ENCODE results near the gene GMPPB.

The GMPPB gene

GRCh38 chr3:49703443-49703927, 20.3 kb downstream of the GMPPB start:
- H3K79me1 ChIP-seq (ENCODE audit: low read length) = no peaks in the 10 kb centered on the region
- H4K8ac ChIP-seq (ENCODE audit: low read depth, low read length) = no peak overlapping the region
- no peak overlapping the region for H2BK120ac ChIP-seq (ENCODE audit: low read depth, low read length)
- H2AK5ac ChIP-seq (ENCODE audit: low read length) = no peak overlapping the region
- H2BK15ac ChIP-seq (replicated peaks; ENCODE audit: low read depth) = no peak overlapping the region
- no peak overlapping the region for H3K4ac ChIP-seq (ENCODE audit: low read depth, low read length)
- peaks cover 3% of the 10 kb centered on the region for H3K36me3 ChIP-seq (ENCODE audit: control insufficient read depth, insufficient read depth, low read length)
- no peak overlapping the region for H3K56ac ChIP-seq (ENCODE audit: low read length)
- no CpG with 5 or more reads among the region's 14 CpGs for WGBS (ENCODE audit: extremely low coverage, insufficient coverage, low lambda C conversion rate)
- H3K23ac ChIP-seq (ENCODE audit: low read length) = no peak overlapping the region
- H3K9ac ChIP-seq (ENCODE audit: low read length) = no peak overlapping the region
- peak; percentile 74 for DNase-seq
- no peaks in the 10 kb centered on the region for H3K79me2 ChIP-seq (ENCODE audit: control insufficient read depth, insufficient read depth, low read length)
- H3K18ac ChIP-seq (ENCODE audit: low read length) = no peak overlapping the region
- H3K4me1 ChIP-seq (ENCODE audit: control insufficient read depth, low read depth, low read length) = no peaks in the 10 kb centered on the region
- H2BK5ac ChIP-seq (ENCODE audit: low read length) = no peak overlapping the region
- H3K27me3 ChIP-seq (ENCODE audit: insufficient read depth, low read length, poor library complexity) = no peaks in the 10 kb centered on the region
- H3K4me3 ChIP-seq (ENCODE audit: low read length) = no peak overlapping the region
- no peak overlapping the region for H4K5ac ChIP-seq (ENCODE audit: low read length)
- no peak overlapping the region for H3K27ac ChIP-seq (ENCODE audit: low read depth, low read length)
- no peak overlapping the region for H3K4me2 ChIP-seq (ENCODE audit: low read length)

- Histone ChIP-seq H4K8ac (ENCODE audit: low read depth, low read length) (no peak overlapping the region), H3K18ac (ENCODE audit: low read length) (no peak overlapping the region), H3K56ac (ENCODE audit: low read length) (no peak overlapping the region), H2BK5ac (ENCODE audit: low read length) (no peak overlapping the region), H3K4me3 (ENCODE audit: low read length) (no peak overlapping the region), H3K79me2 (ENCODE audit: control insufficient read depth, insufficient read depth, low read length) (no peaks in the 10 kb centered on the region), H4K5ac (ENCODE audit: low read length) (no peak overlapping the region), H3K4me2 (ENCODE audit: low read length) (no peak overlapping the region), H3K4me1 (ENCODE audit: control insufficient read depth, low read depth, low read length) (no peaks in the 10 kb centered on the region), H2BK120ac (ENCODE audit: low read depth, low read length) (no peak overlapping the region), H3K9ac (ENCODE audit: low read length) (no peak overlapping the region), H3K79me1 (ENCODE audit: low read length) (no peaks in the 10 kb centered on the region), H3K27ac (ENCODE audit: low read depth, low read length) (no peak overlapping the region), H3K27me3 (ENCODE audit: insufficient read depth, low read length, poor library complexity) (no peaks in the 10 kb centered on the region), H3K23ac (ENCODE audit: low read length) (no peak overlapping the region), H3K36me3 (ENCODE audit: control insufficient read depth, insufficient read depth, low read length) (peaks cover 3% of the 10 kb centered on the region), H2AK5ac (ENCODE audit: low read length) (no peak overlapping the region), H3K4ac (ENCODE audit: low read depth, low read length) (no peak overlapping the region), H2BK15ac (replicated peaks; ENCODE audit: low read depth) (no peak overlapping the region)
- no peak for DNase-seq
- no CpG with 5 or more reads among the region's 11 CpGs for WGBS (ENCODE audit: extremely low coverage, insufficient coverage, low lambda C conversion rate)
These were observed 21.1 kb downstream of the GMPPB start for GRCh38 chr3:49702672-49703071.

GRCh38 chr3:49701388-49702077, 22.2 kb downstream of the GMPPB start:
- WGBS (ENCODE audit: extremely low coverage, insufficient coverage, low lambda C conversion rate) = no CpG with 5 or more reads among the region's 21 CpGs
- H3K56ac ChIP-seq (ENCODE audit: low read length) = no peak overlapping the region
- no peaks in the 10 kb centered on the region for H3K79me2 ChIP-seq (ENCODE audit: control insufficient read depth, insufficient read depth, low read length)
- no peak overlapping the region for H3K4me3 ChIP-seq (ENCODE audit: low read length)
- H3K79me1 ChIP-seq (ENCODE audit: low read length) = no peaks in the 10 kb centered on the region
- H3K9ac ChIP-seq (ENCODE audit: low read length) = no peak overlapping the region
- H2BK15ac ChIP-seq (replicated peaks; ENCODE audit: low read depth) = no peak overlapping the region
- H2BK120ac ChIP-seq (ENCODE audit: low read depth, low read length) = no peak overlapping the region
- no peak overlapping the region for H2AK5ac ChIP-seq (ENCODE audit: low read length)
- no peak overlapping the region for H3K18ac ChIP-seq (ENCODE audit: low read length)
- H3K27ac ChIP-seq (ENCODE audit: low read depth, low read length) = no peak overlapping the region
- H3K27me3 ChIP-seq (ENCODE audit: insufficient read depth, low read length, poor library complexity) = no peaks in the 10 kb centered on the region
- no peaks in the 10 kb centered on the region for H3K4me1 ChIP-seq (ENCODE audit: control insufficient read depth, low read depth, low read length)
- peaks cover 3% of the 10 kb centered on the region for H3K36me3 ChIP-seq (ENCODE audit: control insufficient read depth, insufficient read depth, low read length)
- H3K23ac ChIP-seq (ENCODE audit: low read length) = no peak overlapping the region
- H3K4me2 ChIP-seq (ENCODE audit: low read length) = no peak overlapping the region
- no peak overlapping the region for H3K4ac ChIP-seq (ENCODE audit: low read depth, low read length)
- no peak overlapping the region for H4K8ac ChIP-seq (ENCODE audit: low read depth, low read length)
- H2BK5ac ChIP-seq (ENCODE audit: low read length) = no peak overlapping the region
- H4K5ac ChIP-seq (ENCODE audit: low read length) = no peak overlapping the region
- peak; percentile 57 for DNase-seq

GRCh38 chr3:49700453-49701128, 23.2 kb downstream of the GMPPB start:
- Histone ChIP-seq H3K9ac (ENCODE audit: low read length) (no peak overlapping the region), H4K5ac (ENCODE audit: low read length) (no peak overlapping the region), H3K27ac (ENCODE audit: low read depth, low read length) (no peak overlapping the region), H3K4ac (ENCODE audit: low read depth, low read length) (no peak overlapping the region), H3K4me1 (ENCODE audit: control insufficient read depth, low read depth, low read length) (no peaks in the 10 kb centered on the region), H4K8ac (ENCODE audit: low read depth, low read length) (no peak overlapping the region), H2BK15ac (replicated peaks; ENCODE audit: low read depth) (no peak overlapping the region), H2BK120ac (ENCODE audit: low read depth, low read length) (no peak overlapping the region), H2BK5ac (ENCODE audit: low read length) (no peak overlapping the region), H3K56ac (ENCODE audit: low read length) (no peak overlapping the region), H2AK5ac (ENCODE audit: low read length) (no peak overlapping the region), H3K23ac (ENCODE audit: low read length) (no peak overlapping the region), H3K36me3 (ENCODE audit: control insufficient read depth, insufficient read depth, low read length) (peaks cover 3% of the 10 kb centered on the region), H3K79me2 (ENCODE audit: control insufficient read depth, insufficient read depth, low read length) (no peaks in the 10 kb centered on the region), H3K18ac (ENCODE audit: low read length) (no peak overlapping the region), H3K27me3 (ENCODE audit: insufficient read depth, low read length, poor library complexity) (no peaks in the 10 kb centered on the region), H3K4me2 (ENCODE audit: low read length) (no peak overlapping the region), H3K79me1 (ENCODE audit: low read length) (no peaks in the 10 kb centered on the region), H3K4me3 (ENCODE audit: low read length) (no peak overlapping the region)
- no CpG with 5 or more reads among the region's 13 CpGs for WGBS (ENCODE audit: extremely low coverage, insufficient coverage, low lambda C conversion rate)
- DNase-seq = peak; percentile 30

GRCh38 chr3:49700014-49700413, 23.7 kb downstream of the GMPPB start:
- H3K23ac ChIP-seq (ENCODE audit: low read length) = no peak overlapping the region
- no peaks in the 10 kb centered on the region for H3K27me3 ChIP-seq (ENCODE audit: insufficient read depth, low read length, poor library complexity)
- no peak overlapping the region for H4K8ac ChIP-seq (ENCODE audit: low read depth, low read length)
- WGBS (ENCODE audit: extremely low coverage, insufficient coverage, low lambda C conversion rate) = no CpG with 5 or more reads among the region's 8 CpGs
- no peak overlapping the region for H3K18ac ChIP-seq (ENCODE audit: low read length)
- H3K4ac ChIP-seq (ENCODE audit: low read depth, low read length) = no peak overlapping the region
- no peaks in the 10 kb centered on the region for H3K79me1 ChIP-seq (ENCODE audit: low read length)
- H3K36me3 ChIP-seq (ENCODE audit: control insufficient read depth, insufficient read depth, low read length) = peaks cover 3% of the 10 kb centered on the region
- no peak for DNase-seq
- H3K4me2 ChIP-seq (ENCODE audit: low read length) = no peak overlapping the region
- no peak overlapping the region for H3K56ac ChIP-seq (ENCODE audit: low read length)
- no peak overlapping the region for H3K4me3 ChIP-seq (ENCODE audit: low read length)
- no peaks in the 10 kb centered on the region for H3K4me1 ChIP-seq (ENCODE audit: control insufficient read depth, low read depth, low read length)
- no peak overlapping the region for H3K27ac ChIP-seq (ENCODE audit: low read depth, low read length)
- H2BK5ac ChIP-seq (ENCODE audit: low read length) = no peak overlapping the region
- no peak overlapping the region for H4K5ac ChIP-seq (ENCODE audit: low read length)
- no peak overlapping the region for H2BK15ac ChIP-seq (replicated peaks; ENCODE audit: low read depth)
- no peak overlapping the region for H2AK5ac ChIP-seq (ENCODE audit: low read length)
- no peak overlapping the region for H3K9ac ChIP-seq (ENCODE audit: low read length)
- no peaks in the 10 kb centered on the region for H3K79me2 ChIP-seq (ENCODE audit: control insufficient read depth, insufficient read depth, low read length)
- no peak overlapping the region for H2BK120ac ChIP-seq (ENCODE audit: low read depth, low read length)
